ENCODE results near the gene ZNF17.
"Not testable (repeated sequence)": the region's sequence is repeated elsewhere in the genome, so short reads cannot be mapped to it uniquely, and the experiment has no call there.

Gene ZNF17

GRCh38 chr19:57410877-57411671 is at the start of gene ZNF17:
TSS of gene ZNF17 (plus strand) at chr19:57411161. CDS start at chr19:57413616, 2,455 bp downstream.
- DNase-seq: peak; percentile 90

DNA sequence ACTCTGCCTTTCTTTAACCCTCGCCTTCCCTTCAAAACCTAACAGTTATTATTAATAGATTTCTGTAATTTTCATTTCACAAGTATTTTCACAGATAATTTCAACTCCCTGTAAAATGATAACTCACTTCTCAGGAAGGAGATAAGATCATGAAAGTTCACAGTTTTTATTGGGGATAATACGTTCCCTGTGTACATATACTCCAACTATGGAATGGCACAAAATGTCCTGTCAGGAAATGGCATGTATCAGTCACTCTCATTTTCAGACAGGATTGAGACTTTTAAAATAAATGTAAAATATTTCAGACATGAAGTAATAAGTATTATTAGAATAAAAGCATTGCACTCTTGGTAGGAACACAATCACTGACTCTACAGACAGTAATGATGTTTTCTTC is 48.5 kb upstream of the ZNF17 start:
- DNase-seq: no peak

- peak; percentile 99 for DNase-seq
Measured at GRCh38 chr19:57362997-57363687, 47.8 kb upstream of the ZNF17 start, which contains the start of the genes TRAPPC2B and ZNF547. TSS of gene TRAPPC2B (plus strand) at chr19:57363551. CDS start at chr19:57364834, 1,283 bp downstream. TSS of gene ZNF547 (plus strand) at chr19:57363551. CDS start at chr19:57368556, 5,005 bp downstream.

GRCh38 chr19:57363688-57364181 is 47.2 kb upstream of the ZNF17 start:
- DNase-seq: no peak

- DNase-seq: no peak
Measured at GRCh38 chr19:57366776-57367175, 44.2 kb upstream of the ZNF17 start.

GRCh38 chr19:57374179-57374578 is 36.8 kb upstream of the ZNF17 start:
- DNase-seq: no peak

GRCh38 chr19:57374647-57375046 is 36.3 kb upstream of the ZNF17 start:
- DNase-seq: not testable (repeated sequence)

DNA sequence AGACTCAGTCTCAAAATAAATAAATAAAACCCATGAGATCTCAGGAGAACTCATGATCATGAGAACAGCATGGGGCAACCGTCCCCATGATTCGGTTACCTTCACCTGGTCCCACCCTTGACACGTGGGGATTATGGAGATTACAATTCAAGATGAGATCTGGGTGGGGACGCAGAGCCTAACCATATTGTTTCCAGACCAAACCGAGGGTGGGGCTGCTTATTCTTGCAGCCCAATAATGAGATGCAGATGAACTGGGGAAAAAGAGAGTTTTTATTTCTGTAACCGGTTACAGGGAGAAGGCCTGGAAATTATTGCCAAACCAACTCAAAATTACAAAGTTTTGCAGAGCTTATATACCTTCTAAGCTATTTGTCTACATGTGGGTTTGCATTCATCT is 34.8 kb upstream of the ZNF17 start:
- DNase-seq: no peak

DNA sequence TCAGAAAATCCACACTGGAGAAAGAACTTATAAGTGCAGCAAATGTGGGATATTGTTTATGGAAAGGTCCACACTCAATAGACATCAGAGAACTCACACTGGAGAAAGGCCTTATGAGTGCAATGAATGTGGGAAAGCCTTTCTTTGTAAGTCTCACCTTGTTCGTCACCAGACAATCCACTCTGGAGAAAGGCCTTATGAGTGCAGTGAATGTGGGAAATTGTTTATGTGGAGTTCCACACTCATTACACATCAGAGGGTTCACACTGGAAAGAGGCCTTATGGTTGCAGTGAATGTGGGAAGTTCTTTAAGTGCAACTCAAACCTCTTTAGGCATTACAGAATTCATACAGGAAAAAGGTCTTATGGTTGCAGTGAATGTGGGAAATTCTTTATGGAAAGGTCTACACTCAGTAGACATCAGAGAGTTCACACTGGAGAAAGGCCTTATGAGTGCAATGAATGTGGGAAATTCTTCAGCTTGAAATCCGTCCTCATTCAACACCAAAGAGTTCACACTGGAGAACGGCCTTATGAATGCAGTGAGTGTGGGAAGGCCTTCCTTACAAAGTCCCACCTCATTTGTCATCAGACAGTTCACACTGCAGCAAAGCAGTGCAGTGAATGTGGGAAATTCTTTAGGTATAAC is 33.3 kb upstream of the ZNF17 start:
- DNase-seq: no peak

- DNase-seq: no peak
Measured at GRCh38 chr19:57380923-57381322, 30.0 kb upstream of the ZNF17 start.

- no peak for DNase-seq
Measured at GRCh38 chr19:57382806-57383488, 28.0 kb upstream of the ZNF17 start.

DNA sequence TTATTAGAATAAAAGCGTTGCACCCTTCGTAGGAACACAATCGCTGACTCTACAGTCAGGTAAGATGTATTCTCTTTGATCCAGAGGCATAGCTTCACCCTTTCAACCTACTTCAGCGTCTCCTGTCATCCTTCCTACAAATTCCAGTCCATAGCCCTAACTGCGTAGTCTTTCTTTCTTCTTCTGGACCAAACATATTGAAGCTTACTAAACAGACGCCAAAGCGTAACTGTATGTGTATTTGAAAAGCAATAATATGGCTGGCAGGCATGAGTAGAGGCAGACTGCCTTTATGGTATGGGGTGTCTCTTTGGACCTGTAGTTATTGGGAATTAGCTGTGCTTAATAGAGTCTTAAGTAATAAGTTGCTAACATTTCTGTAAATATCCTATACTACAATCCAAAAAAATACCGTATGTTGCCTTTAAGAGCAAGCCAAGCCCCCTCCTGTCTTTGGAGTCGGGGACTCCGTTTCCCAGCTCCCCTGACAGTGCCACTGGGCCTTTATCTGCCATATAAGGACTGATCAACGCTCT is 21.7 kb upstream of the ZNF17 start:
- DNase-seq: no peak

- DNase-seq: peak; percentile 98
Measured at GRCh38 chr19:57389730-57390598, 21.0 kb upstream of the ZNF17 start, which contains the start of gene ZNF548. TSS of gene ZNF548 (plus strand) at chr19:57389854. CDS start at chr19:57390100, 246 bp downstream.

- no peak for DNase-seq
Measured at GRCh38 chr19:57395710-57396109, 15.3 kb upstream of the ZNF17 start.

- no peak for DNase-seq
Measured at GRCh38 chr19:57398868-57399267, 12.1 kb upstream of the ZNF17 start.

DNA sequence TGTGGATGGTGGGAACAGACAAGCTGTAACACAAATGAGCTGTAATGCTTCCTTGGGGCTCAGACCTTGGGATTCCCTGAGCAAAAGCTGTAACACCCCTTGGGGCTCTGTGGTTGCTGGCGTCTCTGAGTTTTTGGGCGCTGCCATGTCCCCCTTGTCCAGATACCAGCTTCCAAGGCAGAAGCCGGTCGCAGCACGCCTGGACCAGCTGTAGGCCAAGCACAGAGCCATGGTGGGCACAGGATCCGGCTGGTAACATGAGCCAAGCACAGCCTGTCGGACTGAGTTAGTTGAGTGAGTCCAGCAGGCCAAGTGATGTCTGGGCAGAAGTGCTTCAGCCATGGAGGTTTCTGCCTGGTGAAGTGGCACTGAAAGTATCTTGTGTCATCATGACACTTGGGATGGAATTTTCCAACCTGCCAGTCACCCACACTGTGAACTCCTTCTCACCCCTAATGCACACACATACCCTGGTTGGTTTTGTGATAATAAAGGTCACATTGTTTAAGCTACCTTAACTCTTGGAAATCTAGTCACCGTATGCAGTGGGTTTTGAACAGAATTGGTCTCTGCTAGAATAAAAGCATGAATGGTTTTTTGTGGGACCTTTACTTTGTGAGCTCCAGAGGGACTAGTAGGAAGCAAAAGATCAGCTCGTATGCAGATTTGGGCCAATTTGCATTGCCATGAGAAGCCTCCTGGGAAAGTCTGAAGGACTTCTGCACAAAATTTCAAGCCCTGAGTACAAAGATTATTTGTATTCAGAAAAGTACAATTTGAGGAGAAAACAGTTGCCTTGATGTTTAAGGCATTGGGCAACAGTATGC is 7.0 kb upstream of the ZNF17 start:
- no peak for DNase-seq

GRCh38 chr19:57406516-57407123 is 4.3 kb upstream of the ZNF17 start:
- peak; percentile 71 for DNase-seq

DNA sequence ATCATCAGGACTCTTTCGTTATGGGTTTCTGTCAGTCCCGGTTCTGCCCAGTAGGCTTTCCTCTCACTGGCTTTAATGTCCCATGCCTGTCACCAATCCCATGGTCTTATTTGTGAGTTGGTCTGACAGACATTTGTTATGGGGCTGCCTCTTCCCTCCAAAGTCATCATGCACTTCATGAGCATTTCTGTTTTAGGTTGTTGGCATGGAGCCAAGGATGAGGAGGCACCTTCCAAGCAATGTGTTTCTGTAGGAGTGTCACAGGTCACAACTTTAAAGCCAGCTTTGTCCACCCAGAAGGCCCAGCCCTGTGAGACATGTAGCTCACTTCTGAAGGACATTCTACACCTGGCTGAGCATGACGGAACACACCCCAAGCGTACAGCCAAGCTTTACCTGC is 8.5 kb downstream of the ZNF17 start:
- no peak for DNase-seq

DNA sequence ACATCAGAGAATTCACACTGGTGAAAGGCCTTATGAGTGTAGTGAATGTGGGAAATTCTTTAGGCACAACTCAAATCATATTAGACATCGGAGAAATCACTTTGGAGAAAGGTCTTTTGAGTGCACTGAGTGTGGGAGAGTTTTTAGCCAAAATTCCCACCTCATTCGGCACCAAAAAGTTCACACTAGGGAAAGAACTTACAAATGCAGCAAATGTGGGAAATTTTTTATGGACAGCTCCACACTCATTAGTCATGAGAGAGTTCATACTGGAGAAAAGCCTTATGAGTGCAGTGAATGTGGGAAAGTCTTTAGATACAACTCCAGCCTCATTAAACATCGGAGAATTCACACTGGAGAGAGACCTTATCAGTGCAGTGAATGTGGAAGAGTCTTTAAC is 10.1 kb downstream of the ZNF17 start:
- DNase-seq: no peak

Data from activated CD8-positive, alpha-beta memory T cell treated with anti-CD3 and anti-CD28 coated beads, Interleukin-2, amount 50 U/mL, for 4 hours (primary cell).